GM12875 (cell line): ENCODE measurements around the gene SRA1.

Experiments used
- H3K4me3 ChIP-seq: one replicate; pipeline ENCODE4 v1.5.1; 2011; ENCODE audit warnings: low read depth, low read length, control low read depth
- CTCF ChIP-seq: IDR thresholded peaks from 2 replicates; pipeline ENCODE4 v1.5.1; 2011; ENCODE audit warnings: low read depth, mild to moderate bottlenecking, control low read depth, inconsistent platforms, low read length, moderate library complexity, borderline replicate concordance; ENCODE audit not compliant: insufficient read depth

The SRA1 gene

GRCh38 chr5:140558542-140558941 is 1.3 kb upstream of the SRA1 start:
- TF ChIP-seq CTCF: no peak
- H3K4me3 ChIP-seq: no peak overlapping the region

DNA sequence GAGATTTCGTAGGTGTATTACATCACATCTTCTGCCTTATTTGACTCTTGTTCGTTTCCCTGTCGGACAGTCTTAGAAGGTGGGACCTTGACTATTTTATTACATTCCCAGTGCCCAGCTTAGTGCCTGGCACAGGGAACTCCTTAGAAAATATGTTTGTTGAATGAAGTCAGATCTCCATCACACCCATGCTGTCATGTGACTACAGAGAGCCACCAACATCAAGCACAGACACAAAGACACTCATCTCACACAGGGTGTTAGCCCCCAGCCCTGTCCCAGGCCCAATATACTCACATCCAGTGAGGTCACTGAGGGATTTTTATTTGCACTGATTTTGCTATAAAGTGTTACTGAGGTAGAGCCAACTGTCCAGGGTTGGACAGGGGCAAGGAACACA is 692 bp upstream of the SRA1 start:
- no peak for TF ChIP-seq CTCF
- H3K4me3 ChIP-seq: no peak overlapping the region

DNA sequence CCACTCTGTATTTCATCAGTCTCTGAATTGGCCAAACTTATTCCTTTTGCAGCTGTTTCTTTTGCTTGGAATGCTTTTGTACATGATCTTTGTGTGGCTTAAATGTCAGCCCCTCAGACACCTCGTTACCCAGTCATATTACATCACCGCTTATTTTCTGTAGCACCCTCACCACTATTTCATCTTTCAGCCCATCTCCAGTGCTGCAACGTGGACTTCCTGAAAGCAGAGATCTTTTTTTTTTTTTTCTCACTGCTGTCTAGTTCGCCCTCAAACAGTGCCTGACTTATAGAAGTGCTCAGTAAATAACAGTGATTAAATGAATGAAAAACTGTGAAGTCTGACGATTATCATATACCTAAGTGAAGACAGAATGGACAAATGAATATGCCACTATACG is 835 bp downstream of the SRA1 start:
- no peak for TF ChIP-seq CTCF
- H3K4me3 ChIP-seq: peak overlapping the region; percentile 91

- H3K4me3 ChIP-seq: peak overlapping the region; percentile 91
- no peak for TF ChIP-seq CTCF
Measured at GRCh38 chr5:140555747-140556312, 1.4 kb downstream of the SRA1 start.

DNA sequence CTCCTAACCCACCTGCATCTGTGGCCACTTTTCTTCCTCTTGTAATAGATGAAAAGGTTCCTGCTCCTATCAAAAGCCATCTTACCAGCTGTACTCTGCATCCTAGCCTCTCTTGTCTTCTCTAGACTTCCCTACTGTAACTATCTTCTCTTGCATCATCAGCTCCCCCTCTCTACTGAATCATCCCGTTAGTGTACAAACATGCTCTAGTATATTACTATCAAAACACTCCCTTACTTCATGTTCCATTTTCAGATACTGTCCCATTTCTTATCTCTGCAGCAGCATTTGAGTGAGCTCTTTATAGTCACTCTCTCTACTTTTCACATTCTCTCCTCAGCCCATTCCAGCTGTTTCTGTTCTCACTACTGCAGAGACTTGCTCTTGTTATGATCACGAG is 2.8 kb downstream of the SRA1 start:
- TF ChIP-seq CTCF: no peak
- no peak overlapping the region for H3K4me3 ChIP-seq

- no peak for TF ChIP-seq CTCF
- no peak overlapping the region for H3K4me3 ChIP-seq
Measured at GRCh38 chr5:140553657-140554056, 3.6 kb downstream of the SRA1 start.

DNA sequence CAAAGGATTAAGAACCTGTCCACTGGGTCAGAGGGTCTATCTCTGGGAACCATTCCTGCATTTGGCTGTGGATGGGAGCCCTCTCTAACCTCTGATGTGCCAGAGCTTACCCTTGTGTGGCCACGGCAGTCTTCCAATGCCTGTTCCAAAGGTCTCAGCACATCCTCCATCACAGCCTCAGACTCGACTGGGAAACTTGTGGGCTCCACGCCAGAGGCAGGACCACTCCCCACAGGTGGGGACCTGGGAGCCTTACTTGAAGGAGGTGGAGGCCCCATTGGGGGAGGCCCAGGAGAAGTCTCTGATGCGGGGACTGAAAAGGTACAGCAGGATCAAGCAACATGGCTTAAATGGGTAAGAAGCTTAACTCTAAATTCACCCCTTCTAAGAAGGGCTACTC is 5.4 kb downstream of the SRA1 start:
- H3K4me3 ChIP-seq: no peak overlapping the region
- TF ChIP-seq CTCF: no peak
